ENCODE results near the gene NANP.

The NANP gene

GRCh38 chr20:25565578-25566157 lies 58.1 kb downstream of the NANP start:
- H3K4me3 Mint-ChIP-seq = no peak overlapping the region
- no peak overlapping the region for H3K27ac Mint-ChIP-seq
- H3K27me3 Mint-ChIP-seq = no peaks in the 10 kb centered on the region
- H3K36me3 Mint-ChIP-seq = peaks cover 2% of the 10 kb centered on the region
- peaks cover 5% of the 10 kb centered on the region for H3K9me3 Mint-ChIP-seq
- H3K4me1 Mint-ChIP-seq = peaks cover 10% of the 10 kb centered on the region

- Mint-ChIP-seq H3K27ac (no peak overlapping the region), H3K9me3 (peaks cover 5% of the 10 kb centered on the region), H3K4me1 (peaks cover 10% of the 10 kb centered on the region), H3K4me3 (no peak overlapping the region), H3K36me3 (peaks cover 2% of the 10 kb centered on the region), H3K27me3 (no peaks in the 10 kb centered on the region)
These were observed 59.9 kb downstream of the NANP start for GRCh38 chr20:25563876-25564275.

- Mint-ChIP-seq H3K4me3 (no peak overlapping the region), H3K36me3 (peaks cover 2% of the 10 kb centered on the region), H3K9me3 (peaks cover 5% of the 10 kb centered on the region), H3K27ac (no peak overlapping the region), H3K27me3 (no peaks in the 10 kb centered on the region), H3K4me1 (peaks cover 10% of the 10 kb centered on the region)
These were observed 60.5 kb downstream of the NANP start for GRCh38 chr20:25563362-25563761.
